Measurements from ENCODE around the gene HOXD11.
A peak's percentile ranks its signal among the peaks of the same experiment; 100 is the strongest.

HOXD11 gene

GRCh38 chr2:176136374-176137251 is 29.5 kb downstream of the HOXD11 start:
- no peak for DNase-seq

DNA sequence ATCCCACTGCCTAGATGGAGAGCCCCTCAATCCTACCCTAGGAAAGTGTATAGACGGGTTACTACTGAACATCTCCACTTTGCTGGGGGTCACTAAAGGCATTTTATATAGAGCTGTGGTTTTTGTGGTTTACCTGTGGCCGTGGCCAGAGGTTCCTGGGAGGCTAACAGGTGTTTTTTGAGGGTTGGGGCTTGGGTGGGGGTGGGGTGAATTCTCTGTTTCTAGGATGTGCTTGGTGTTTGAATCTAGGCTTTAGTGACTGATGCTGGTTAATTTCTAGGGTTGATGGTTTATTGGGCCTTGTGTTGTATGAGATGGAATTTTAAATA is 30.1 kb downstream of the HOXD11 start:
- no peak for DNase-seq

- no peak for DNase-seq
Observed at GRCh38 chr2:176137906-176138305, 30.8 kb downstream of the HOXD11 start.

GRCh38 chr2:176138526-176138922 is 31.4 kb downstream of the HOXD11 start:
- no peak for DNase-seq

- DNase-seq, result no peak
Observed at GRCh38 chr2:176138923-176139660, 32.0 kb downstream of the HOXD11 start.

DNA sequence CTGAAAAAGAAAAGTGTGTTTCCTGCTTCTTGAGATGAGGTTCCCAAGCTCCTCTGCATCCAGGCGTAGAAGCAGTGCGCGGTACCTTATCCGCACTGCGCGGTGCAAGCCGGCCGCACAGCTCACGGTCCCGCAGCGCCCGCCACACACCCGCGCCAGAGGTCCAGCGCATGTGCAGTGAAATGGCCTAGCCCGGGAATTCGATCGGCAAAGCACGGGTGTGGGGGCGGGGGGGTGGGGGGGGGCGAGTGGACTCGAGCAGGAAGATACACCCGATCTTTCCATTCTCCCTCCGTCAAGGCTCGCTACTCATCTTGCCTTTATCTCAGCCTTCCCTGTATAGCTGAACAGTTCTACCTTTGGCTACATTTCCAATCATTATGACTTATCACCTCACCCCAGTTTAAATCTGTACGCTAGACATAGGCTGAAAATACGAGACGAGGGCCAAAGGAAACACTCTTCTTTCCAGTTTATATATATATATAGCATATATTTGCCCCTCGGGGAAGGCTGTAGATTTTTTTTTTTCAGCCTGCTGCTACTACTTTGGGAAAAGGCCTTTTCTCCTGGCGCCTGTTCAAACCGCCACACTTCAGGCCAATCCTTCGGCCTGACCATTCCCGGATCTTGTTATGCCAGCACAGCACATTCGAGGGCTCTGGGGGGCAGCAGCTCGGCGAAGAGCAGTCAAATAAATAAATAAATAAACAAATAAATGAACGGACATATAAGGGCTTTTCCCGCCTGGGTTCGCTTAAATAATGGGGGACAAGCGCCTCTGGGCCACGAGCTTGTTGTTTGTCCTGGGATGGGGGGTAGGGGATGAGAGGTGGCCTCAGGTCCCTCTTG is 32.8 kb downstream of the HOXD11 start:
- no peak for DNase-seq

DNA sequence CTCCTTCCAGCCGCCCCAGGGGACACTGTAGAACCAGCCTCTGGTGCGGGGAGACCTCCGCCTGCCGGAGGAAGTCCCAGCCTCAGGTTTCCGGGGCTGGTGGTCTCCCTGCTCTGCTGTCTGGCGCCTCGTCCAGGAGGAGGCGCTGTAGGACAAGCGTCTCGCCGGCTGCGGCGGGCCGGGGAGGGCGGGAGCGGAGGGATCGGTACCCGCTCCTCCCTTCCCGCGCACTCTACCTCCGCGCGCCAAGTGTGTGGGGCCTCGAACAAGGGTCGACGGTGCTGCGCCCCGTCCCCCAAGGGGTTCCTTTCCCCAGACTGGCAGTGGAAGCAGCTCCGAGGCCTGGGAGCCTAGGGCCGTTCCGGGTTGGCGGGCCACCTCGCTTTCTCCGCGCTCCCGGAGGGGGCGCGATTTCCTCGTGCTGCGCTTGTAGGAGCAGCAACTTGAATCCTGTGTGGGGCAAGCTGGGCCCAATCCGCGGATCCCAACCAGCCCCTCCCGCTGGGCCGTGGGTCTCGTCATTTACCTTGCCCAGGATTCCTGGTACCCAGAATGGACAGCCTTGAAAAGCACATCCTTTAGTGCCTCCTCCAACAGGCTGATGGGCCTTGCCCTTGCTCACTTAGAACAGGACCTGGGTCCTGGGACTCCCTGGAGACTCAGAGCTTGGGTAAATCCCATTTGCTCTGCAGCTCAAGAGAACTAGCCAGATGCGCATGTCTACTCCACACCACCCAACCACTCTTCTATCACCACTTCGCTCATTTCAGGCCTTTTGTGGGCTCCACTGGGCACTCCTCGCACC is 33.6 kb downstream of the HOXD11 start:
- DNase-seq, result peak; percentile 43 to 64

GRCh38 chr2:176142281-176142680 is 35.2 kb downstream of the HOXD11 start:
- DNase-seq, result no peak

- DNase-seq, result no peak
Observed at GRCh38 chr2:176145085-176145969, 38.2 kb downstream of the HOXD11 start.

DNA sequence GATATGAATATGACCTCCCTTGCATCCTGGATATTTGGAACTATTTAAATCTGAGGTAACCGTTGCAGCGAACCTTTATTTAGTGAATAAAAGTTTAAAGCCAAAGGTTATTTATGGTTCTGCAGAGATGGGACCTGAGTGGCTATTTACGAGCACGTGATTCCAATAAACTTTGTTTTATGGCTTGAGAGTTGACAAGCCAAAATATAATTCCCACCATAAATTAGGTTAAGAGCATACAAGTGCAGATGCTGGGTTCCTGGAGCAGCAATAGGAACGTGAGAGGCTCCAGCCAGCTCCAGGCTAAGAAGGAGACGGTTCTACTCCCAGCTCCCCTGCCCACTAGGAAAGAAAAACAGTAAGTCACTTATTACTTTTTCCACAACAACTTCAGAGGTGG is 39.0 kb downstream of the HOXD11 start:
- no peak for DNase-seq

GRCh38 chr2:176146645-176147044 is 39.6 kb downstream of the HOXD11 start:
- no peak for DNase-seq

GRCh38 chr2:176147210-176147799 is 40.2 kb downstream of the HOXD11 start:
- DNase-seq, result no peak

- no peak for DNase-seq
Observed at GRCh38 chr2:176147800-176148496, 40.9 kb downstream of the HOXD11 start.

GRCh38 chr2:176148751-176149421 is 41.8 kb downstream of the HOXD11 start:
- DNase-seq, result no peak

DNA sequence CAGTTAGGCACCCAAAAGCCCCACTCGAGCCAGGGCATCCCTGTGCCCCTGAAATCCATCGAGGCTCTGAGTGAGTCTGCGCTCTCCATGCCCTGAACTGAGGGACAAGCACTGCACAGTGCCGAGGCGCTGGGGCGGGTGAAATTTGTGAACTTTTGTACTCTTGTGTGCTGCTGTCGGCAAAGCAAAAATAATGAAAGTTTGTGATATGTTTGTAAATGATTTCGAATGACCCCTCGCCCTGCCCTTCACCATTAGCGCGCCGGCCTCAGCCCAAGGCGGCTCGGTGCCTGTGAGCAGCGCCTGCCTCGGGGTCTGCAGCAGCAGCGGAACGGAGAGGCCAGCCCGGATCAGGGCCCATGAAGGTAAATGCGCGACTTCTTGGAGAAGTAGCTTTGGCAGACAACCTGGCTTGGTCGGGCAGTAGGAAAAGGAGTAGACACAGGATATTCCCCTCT is 42.4 kb downstream of the HOXD11 start:
- no peak for DNase-seq

DNA sequence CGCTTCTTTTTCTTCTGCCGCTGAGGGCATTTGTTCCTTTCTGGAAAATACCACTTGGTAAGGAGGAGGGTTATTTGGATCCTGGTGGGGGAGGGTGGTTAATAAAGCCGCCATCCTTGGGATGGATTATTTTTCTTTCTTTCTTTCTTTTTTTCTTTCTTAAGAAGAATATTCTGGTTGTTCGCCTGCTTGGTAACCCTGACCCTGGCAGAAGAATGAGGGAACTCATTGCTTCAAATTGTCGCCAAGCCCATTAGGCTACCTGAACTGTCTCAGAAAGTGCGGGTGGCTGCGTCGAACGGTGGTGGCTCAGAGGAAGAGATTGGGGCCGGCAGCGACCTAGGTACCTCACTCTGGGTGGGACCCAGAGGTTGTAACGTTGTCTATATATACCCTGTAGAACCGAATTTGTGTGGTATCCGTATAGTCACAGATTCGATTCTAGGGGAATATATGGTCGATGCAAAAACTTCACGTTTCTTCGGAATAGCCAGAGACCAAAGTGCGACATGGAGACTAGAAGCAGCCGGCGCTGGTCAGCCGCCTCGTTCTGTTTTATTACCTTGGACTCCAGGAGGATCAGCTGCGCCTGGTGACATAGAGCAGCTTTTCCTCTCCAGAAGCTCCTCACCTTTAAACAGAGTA is 43.0 kb downstream of the HOXD11 start:
- no peak for DNase-seq

- DNase-seq, result no peak
Observed at GRCh38 chr2:176150584-176151441, 43.7 kb downstream of the HOXD11 start.

Measured in NCI-H2081 (cell line).